Raji (cell line): Measurements from ENCODE around the gene SYCE1.

Experiments
- POLR2A ChIP-seq: IDR thresholded peaks from 2 replicates; pipeline ENCODE4 v1.6.1; 2011; ENCODE audit warnings: low read depth, low read length, control low read depth; ENCODE audit not compliant: insufficient read depth

SYCE1 gene

DNA sequence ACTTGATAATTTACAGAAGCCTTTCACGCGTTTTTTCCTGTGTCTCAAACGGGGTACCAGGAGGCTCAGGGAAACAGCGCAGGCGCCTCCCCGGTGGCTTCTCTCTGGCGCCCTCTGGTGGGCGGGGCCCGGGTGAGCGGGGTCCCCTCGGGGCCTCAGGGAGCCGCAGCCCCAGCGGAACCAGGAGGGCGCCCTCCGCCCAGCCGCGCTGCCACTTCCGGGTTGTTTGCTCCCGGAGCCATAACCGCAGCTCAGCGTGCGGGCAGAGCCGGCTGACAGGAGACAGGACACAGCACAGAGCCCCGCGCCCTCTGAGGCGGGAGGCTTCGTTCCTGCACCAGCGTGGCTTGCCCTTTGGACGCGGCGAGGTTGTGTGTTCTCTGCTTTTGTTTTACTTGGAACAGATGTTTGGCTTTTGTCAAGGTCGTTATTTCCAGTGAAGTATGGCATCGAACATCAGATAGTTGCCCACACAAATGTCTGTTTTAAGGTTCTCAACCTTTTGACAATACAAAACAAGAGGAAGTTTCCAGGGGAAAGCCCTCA, 45.1 kb downstream of the SYCE1 start:
- peak; percentile 65 for TF ChIP-seq POLR2A

- TF ChIP-seq POLR2A = no peak
These were observed 49.3 kb downstream of the SYCE1 start for GRCh38 chr10:133516057-133516456.

GRCh38 chr10:133515471-133515870, 49.9 kb downstream of the SYCE1 start:
- no peak for TF ChIP-seq POLR2A

GRCh38 chr10:133511907-133512528, 53.4 kb downstream of the SYCE1 start:
- no peak for TF ChIP-seq POLR2A

DNA sequence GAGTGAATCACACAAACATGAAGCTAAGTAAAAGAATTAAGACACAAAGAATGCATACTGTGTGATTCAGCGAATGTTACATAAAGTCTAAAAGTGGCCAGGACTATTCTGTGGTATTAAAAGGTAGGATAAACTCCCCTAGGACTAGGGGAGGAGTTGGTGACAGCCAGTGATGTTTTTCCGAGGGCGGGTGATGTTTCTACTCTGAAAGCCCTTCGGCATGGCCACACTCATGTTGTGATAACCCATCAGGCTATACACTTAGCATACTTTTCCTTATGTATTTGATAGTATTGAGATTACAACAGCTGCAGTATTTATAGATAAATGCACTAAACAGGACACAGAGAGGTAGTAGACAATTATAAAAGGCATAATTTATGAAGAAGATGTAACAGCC, 54.0 kb downstream of the SYCE1 start:
- no peak for TF ChIP-seq POLR2A

DNA sequence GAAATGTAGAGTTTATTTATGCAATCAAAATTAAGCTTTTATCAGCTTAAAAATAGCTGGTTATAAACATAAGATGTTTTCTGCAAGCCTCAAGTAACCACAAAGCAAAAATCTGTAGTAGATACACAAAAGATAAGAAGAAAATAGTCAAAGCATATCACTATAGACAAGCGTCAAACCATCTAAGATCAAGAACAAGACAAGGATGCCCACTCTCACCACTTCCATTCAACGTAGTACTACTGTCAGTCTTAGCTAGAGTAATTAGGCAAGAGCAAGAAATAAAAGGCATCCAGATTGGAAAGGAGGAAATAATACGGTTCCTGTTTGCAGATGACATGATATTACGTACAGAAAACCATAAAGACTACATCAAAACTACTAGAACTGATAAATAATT, 55.7 kb downstream of the SYCE1 start:
- TF ChIP-seq POLR2A = no peak
